Endodermal cell (in vitro differentiated cells): Measurements from ENCODE around the gene NALF2. TPM values are rescaled to one million over a fixed set of nuclear protein-coding genes. Genes with fewer than 3 reads are reported as not detected.

Source experiments
- DNase-seq: peaks from one replicate; pipeline ENCODE4 v3.0.0-alpha.2; 2017
- H3K27ac ChIP-seq: 2 replicates; pipeline ENCODE4 v1.5.1; 2013; ENCODE audit warnings: mild to moderate bottlenecking, low read depth, low read length, moderate library complexity
- H3K27me3 ChIP-seq: 2 replicates; pipeline ENCODE4 v1.6.1; 2013; ENCODE audit warnings: mild to moderate bottlenecking, low read length, moderate library complexity; ENCODE audit not compliant: insufficient read depth, control insufficient read depth, poor library complexity, severe bottlenecking
- H3K36me3 ChIP-seq: 2 replicates; pipeline ENCODE4 v1.7.0; 2013; ENCODE audit warnings: mild to moderate bottlenecking, low read length, moderate library complexity; ENCODE audit not compliant: control insufficient read depth, insufficient read depth
- H3K4me1 ChIP-seq: one replicate; pipeline ENCODE4 v1.7.0; 2013; ENCODE audit warnings: low read length; ENCODE audit not compliant: control insufficient read depth, insufficient read depth
- H3K4me3 ChIP-seq: 2 replicates; pipeline ENCODE4 v1.5.1; 2013; ENCODE audit warnings: mild to moderate bottlenecking, low read length, moderate library complexity
- H3K9ac ChIP-seq: 2 replicates; pipeline ENCODE4 v1.6.1; 2013; ENCODE audit warnings: mild to moderate bottlenecking, low read length, moderate library complexity; ENCODE audit not compliant: poor library complexity, severe bottlenecking; ENCODE audit errors: extremely low read depth
- H3K9me3 ChIP-seq: 2 replicates; pipeline ENCODE4 v1.6.1; 2013; ENCODE audit warnings: mild to moderate bottlenecking, low read length, moderate library complexity; ENCODE audit not compliant: control insufficient read depth
- H3K27ac Mint-ChIP-seq: 2 replicates; pipeline ENCODE4 v1.8.0; 2020; ENCODE audit warnings: mixed read lengths
- H3K27me3 Mint-ChIP-seq: 2 replicates; pipeline ENCODE4 v1.8.0; 2021; ENCODE audit warnings: mild to moderate bottlenecking, mixed read lengths; ENCODE audit not compliant: insufficient read depth
- H3K36me3 Mint-ChIP-seq: 2 replicates; pipeline ENCODE4 v1.8.0; 2020; ENCODE audit warnings: low read depth, mixed read lengths
- H3K4me1 Mint-ChIP-seq: 2 replicates; pipeline ENCODE4 v1.8.0; 2020; ENCODE audit warnings: mixed read lengths
- H3K4me3 Mint-ChIP-seq: 2 replicates; pipeline ENCODE4 v1.8.0; 2020; ENCODE audit warnings: mild to moderate bottlenecking, moderate library complexity, mixed read lengths
- H3K9me3 Mint-ChIP-seq: 2 replicates; pipeline ENCODE4 v1.8.0; 2020; ENCODE audit warnings: mild to moderate bottlenecking, mixed read lengths
- CTCF ChIP-seq: fragments of 200-600 bp; sonication (generic); conservative IDR thresholded peaks from 2 replicates; pipeline ENCODE4 v1.5.0; 2021; ENCODE audit warnings: antibody characterized with exemption, mild to moderate bottlenecking
- WGBS, 2 experiments: methylation state at CpG; one replicate each; pipeline versions ENCODE4 v1.1.5 to v1.1.7; 2013; ENCODE audit warnings: missing lambda C conversion rate in 2 of 2, mixed read lengths in 1 of 2; ENCODE audit not compliant: insufficient coverage in 1 of 2, insufficient read length in 1 of 2; 5-methylcytosine and 5-hydroxymethylcytosine counted together
- total RNA-seq, 2 donors: library from RNA; stranded (reverse); fragmentation: NEBNext Ultra II Directional in 1 of 2; extraction: Animal tissue kit (Norgen Biotek cat#: 25700) in 1 of 2; gene quantifications; 2 replicates in 1 of 2; 3 replicates in 1 of 2; pipeline ENCODE4 v1.2.1, GENCODE V29; 2021

The NALF2 gene
- total RNA-seq, 2 donors from 2014 or later: 43.1 to 56.4 TPM

- Mint-ChIP-seq H3K27me3 (peaks cover 3% of the 10 kb centered on the region), H3K36me3 (no peaks in the 10 kb centered on the region), H3K4me1 (peaks cover 9% of the 10 kb centered on the region), H3K9me3 (peaks cover 64% of the 10 kb centered on the region), H3K27ac (no peak overlapping the region), H3K4me3 (no peak overlapping the region)
- Histone ChIP-seq H3K4me3 (no peak overlapping the region), H3K36me3 (no peaks in the 10 kb centered on the region), H3K9ac (no peak overlapping the region), H3K27ac (no peak overlapping the region), H3K4me1 (peaks cover 4% of the 10 kb centered on the region), H3K27me3 (no peaks in the 10 kb centered on the region), H3K9me3 (no peaks in the 10 kb centered on the region)
- no peak for DNase-seq
- WGBS, 2 experiments: 94% methylated on average over 4 of the region's 4 CpGs; no CpG with 5 or more reads in 1 of the 2 experiments
- no peak for TF ChIP-seq CTCF
Observed at GRCh38 chrX:69539437-69539836, 35.3 kb downstream of the NALF2 start.

- no peak overlapping the region for H3K4me3 ChIP-seq
- Mint-ChIP-seq H3K4me3 (no peak overlapping the region), H3K4me1 (peaks cover 7% of the 10 kb centered on the region), H3K36me3 (no peaks in the 10 kb centered on the region), H3K27me3 (peaks cover 3% of the 10 kb centered on the region), H3K9me3 (peaks cover 61% of the 10 kb centered on the region), H3K27ac (no peak overlapping the region)
- H3K27me3 ChIP-seq: no peaks in the 10 kb centered on the region
- TF ChIP-seq CTCF: no peak
- no peaks in the 10 kb centered on the region for H3K36me3 ChIP-seq
- H3K4me1 ChIP-seq: peaks cover 4% of the 10 kb centered on the region
- no peaks in the 10 kb centered on the region for H3K9me3 ChIP-seq
- no peak overlapping the region for H3K27ac ChIP-seq
- no peak overlapping the region for H3K9ac ChIP-seq
- DNase-seq: no peak
- 85% methylated on average over 3 of the region's 3 CpGs; no CpG with 5 or more reads in 1 of the 2 experiments for WGBS, 2 experiments
Observed at GRCh38 chrX:69541956-69542355, 37.8 kb downstream of the NALF2 start.

GRCh38 chrX:69543572-69543971, 39.4 kb downstream of the NALF2 start:
- Mint-ChIP-seq H3K9me3 (peaks cover 57% of the 10 kb centered on the region), H3K27ac (no peak overlapping the region), H3K36me3 (no peaks in the 10 kb centered on the region), H3K4me1 (peaks cover 7% of the 10 kb centered on the region), H3K4me3 (no peak overlapping the region), H3K27me3 (peaks cover 4% of the 10 kb centered on the region)
- Histone ChIP-seq H3K9ac (no peak overlapping the region), H3K9me3 (no peaks in the 10 kb centered on the region), H3K4me3 (no peak overlapping the region), H3K36me3 (no peaks in the 10 kb centered on the region), H3K27ac (no peak overlapping the region), H3K4me1 (peaks cover 3% of the 10 kb centered on the region), H3K27me3 (no peaks in the 10 kb centered on the region)
- no peak for TF ChIP-seq CTCF
- DNase-seq: no peak
- WGBS, 2 experiments: 87% methylated on average over 3 of the region's 3 CpGs; no CpG with 5 or more reads in 1 of the 2 experiments
